H1 (cell line): ENCODE measurements around the gene DIP2B. TPM values are rescaled to one million over a fixed set of nuclear protein-coding genes. Genes with fewer than 3 reads are reported as not detected.

Source experiments
- CTCF ChIA-PET: fragments of 300-600 bp; sonication (Branson Sonifier 250); formaldehyde crosslinking; loops from one replicate; lab custom pipeline; 2021; ENCODE audit not compliant: partially characterized antibody; lab: Charles Lee
- POLR2A ChIA-PET: fragments of 300-600 bp; sonication (Branson Sonifier 250); formaldehyde crosslinking; loops from one replicate; lab custom pipeline; 2021; ENCODE audit warnings: inconsistent platforms; ENCODE audit not compliant: partially characterized antibody; lab: Charles Lee
- DNase-seq, 2 experiments: peaks; one replicate each; pipeline versions ENCODE4 v3.0.0 to v3.0.0-alpha.2; 2010 to 2022; ENCODE audit warnings: low spot score in 2 of 2, low read depth in 1 of 2, mixed read lengths in 1 of 2
- FAIRE-seq: peaks from 2 replicates; lab custom pipeline; 2011; peaks lifted over from hg19 to GRCh38; lab: Jason Lieb, UNC
- H2AFZ ChIP-seq: 2 replicates; pipeline ENCODE4 v1.8.1; 2012; ENCODE audit warnings: low read length, inconsistent platforms
- H2AK5ac ChIP-seq: 2 replicates; pipeline ENCODE4 v1.6.1; 2013; ENCODE audit warnings: low read depth, low read length
- H2BK120ac ChIP-seq: replicated peaks from 2 replicates; pipeline ENCODE3; 2013; ENCODE audit warnings: low read depth, low read length, inconsistent platforms
- H2BK12ac ChIP-seq: 2 replicates; pipeline ENCODE4 v1.6.1; 2013; ENCODE audit warnings: low read depth, low read length
- H2BK15ac ChIP-seq: 2 replicates; pipeline ENCODE4 v1.6.1; 2013; ENCODE audit warnings: low read length
- H2BK20ac ChIP-seq: 2 replicates; pipeline ENCODE4 v1.6.1; 2013; ENCODE audit warnings: low read length
- H2BK5ac ChIP-seq: 2 replicates; pipeline ENCODE4 v1.6.1; 2013; ENCODE audit warnings: low read depth, low read length
- H3K14ac ChIP-seq: 2 replicates; pipeline ENCODE4 v1.6.1; 2013; ENCODE audit warnings: inconsistent platforms; ENCODE audit not compliant: insufficient read length
- H3K18ac ChIP-seq: 2 replicates; pipeline ENCODE4 v1.6.1; 2013; ENCODE audit warnings: low read length; ENCODE audit errors: extremely low read depth
- H3K23ac ChIP-seq: 2 replicates; pipeline ENCODE4 v1.6.1; 2013; ENCODE audit warnings: inconsistent platforms; ENCODE audit not compliant: insufficient read length
- H3K23me2 ChIP-seq: 2 replicates; pipeline ENCODE4 v1.6.1; 2013; ENCODE audit warnings: low read depth, low read length
- H3K27ac ChIP-seq: 2 replicates; pipeline ENCODE4 v1.6.1; 2011; ENCODE audit warnings: low read depth, low read length, inconsistent platforms
- H3K27me3 ChIP-seq, 4 experiments: replicated peaks in 1 of 4; 1 replicate in 1 of 4; 2 replicates in 3 of 4; pipeline versions ENCODE4 v1.6.1 to v1.8.1; 2011 to 2013; ENCODE audit warnings: low read length in 3 of 4, mild to moderate bottlenecking in 3 of 4, inconsistent platforms in 2 of 4, mixed read lengths in 2 of 4, moderate library complexity in 1 of 4; ENCODE audit not compliant: control insufficient read depth in 3 of 4, insufficient read depth in 3 of 4; ENCODE audit errors: extremely low read depth in 1 of 4
- H3K36me3 ChIP-seq, 4 experiments: 2 replicates each; pipeline versions ENCODE4 v1.6.1 to v1.8.1; 2011 to 2013; ENCODE audit warnings: mild to moderate bottlenecking in 4 of 4, low read length in 3 of 4, moderate library complexity in 2 of 4, control low read depth in 1 of 4, inconsistent platforms in 1 of 4; ENCODE audit not compliant: insufficient read depth in 4 of 4, control insufficient read depth in 2 of 4
- H3K4ac ChIP-seq: replicated peaks from 2 replicates; pipeline ENCODE3; 2013; ENCODE audit warnings: low read length, low read depth, mixed read lengths, inconsistent platforms; ENCODE audit not compliant: insufficient read length
- H3K4me1 ChIP-seq, 4 experiments: replicated peaks in 1 of 4; 1 replicate in 1 of 4; 2 replicates in 3 of 4; pipeline versions ENCODE4 v1.6.1 to v1.8.1; 2011 to 2013; ENCODE audit warnings: low read length in 3 of 4, inconsistent platforms in 2 of 4, mixed read lengths in 1 of 4; ENCODE audit not compliant: insufficient read depth in 4 of 4, control insufficient read depth in 3 of 4
- H3K4me2 ChIP-seq, 2 experiments: 2 replicates each; pipeline versions ENCODE4 v1.6.1 to v1.8.1; 2011 to 2013; ENCODE audit warnings: low read depth in 2 of 2, low read length in 2 of 2, control low read depth in 1 of 2, inconsistent platforms in 1 of 2, mild to moderate bottlenecking in 1 of 2; ENCODE audit not compliant: insufficient read depth in 1 of 2
- H3K4me3 ChIP-seq, 4 experiments: fragments of 200-600, 300-600 bp in 1 of 4; sonication (generic), shearing (Covaris generic), sonication (Bioruptor Twin) in 1 of 4; 2 replicates each; pipeline versions ENCODE4 v1.5.1 to v1.8.1; 2011 to 2016; ENCODE audit warnings: low read length in 4 of 4, low read depth in 3 of 4, control low read depth in 2 of 4, inconsistent platforms in 2 of 4, mild to moderate bottlenecking in 2 of 4, mixed read lengths in 1 of 4, moderate library complexity in 1 of 4; ENCODE audit not compliant: insufficient read depth in 2 of 4; ENCODE audit errors: extremely low read depth in 1 of 4
- H3K56ac ChIP-seq: replicated peaks from 2 replicates; pipeline ENCODE3; 2013; ENCODE audit warnings: low read depth, mild to moderate bottlenecking, mixed read lengths, low read length, inconsistent platforms; ENCODE audit not compliant: insufficient read length
- H3K79me1 ChIP-seq: 2 replicates; pipeline ENCODE4 v1.6.1; 2013; ENCODE audit warnings: low read depth, low read length, control low read depth
- H3K79me2 ChIP-seq, 2 experiments: 2 replicates each; pipeline versions ENCODE4 v1.6.1 to v1.8.1; 2012 to 2013; ENCODE audit warnings: low read length in 2 of 2, mild to moderate bottlenecking in 2 of 2, inconsistent platforms in 1 of 2; ENCODE audit not compliant: insufficient read depth in 2 of 2, control insufficient read depth in 1 of 2
- H3K9ac ChIP-seq, 4 experiments: replicated peaks in 1 of 4; 1 replicate in 1 of 4; 2 replicates in 3 of 4; pipeline versions ENCODE4 v1.6.1 to v1.8.1; 2011 to 2013; ENCODE audit warnings: low read depth in 3 of 4, low read length in 3 of 4, control low read depth in 2 of 4, mild to moderate bottlenecking in 2 of 4, moderate library complexity in 2 of 4, inconsistent platforms in 1 of 4; ENCODE audit errors: extremely low read depth in 1 of 4
- H3K9me3 ChIP-seq, 2 experiments: 2 replicates each; pipeline versions ENCODE4 v1.6.1 to v1.8.1; 2012 to 2013; ENCODE audit warnings: mild to moderate bottlenecking in 2 of 2, moderate library complexity in 2 of 2, control low read depth in 1 of 2, inconsistent platforms in 1 of 2, low read depth in 1 of 2, low read length in 1 of 2, mixed read lengths in 1 of 2; ENCODE audit not compliant: insufficient read depth in 2 of 2
- H4K20me1 ChIP-seq, 2 experiments: replicated peaks in 1 of 2; 2 replicates each; pipeline versions ENCODE3 to v1.8.1; 2011 to 2013; ENCODE audit warnings: inconsistent platforms in 2 of 2, low read length in 2 of 2, mild to moderate bottlenecking in 1 of 2; ENCODE audit not compliant: insufficient read depth in 2 of 2, control insufficient read depth in 1 of 2
- H4K5ac ChIP-seq: 2 replicates; pipeline ENCODE4 v1.6.1; 2013; ENCODE audit warnings: low read length, low read depth, mixed read lengths, inconsistent platforms; ENCODE audit not compliant: insufficient read length
- H4K8ac ChIP-seq: 2 replicates; pipeline ENCODE4 v1.8.0; 2013; ENCODE audit warnings: mild to moderate bottlenecking, moderate library complexity, low read length, inconsistent platforms; ENCODE audit not compliant: insufficient read depth; ENCODE audit errors: extremely low read depth
- H4K91ac ChIP-seq: replicated peaks from 2 replicates; pipeline ENCODE3; 2013; ENCODE audit warnings: low read length, mixed read lengths, inconsistent platforms; ENCODE audit not compliant: insufficient read length
- CHD1 ChIP-seq: IDR thresholded peaks from 2 replicates; pipeline ENCODE4 v1.6.1; 2012; ENCODE audit warnings: low read depth, low read length, improper control_type of control experiment
- EZH2 ChIP-seq: fragments of 200-600 bp; sonication (generic); IDR thresholded peaks from 2 replicates; pipeline ENCODE4 v1.7.1; 2012; ENCODE audit warnings: low read depth, mild to moderate bottlenecking, moderate library complexity, low read length, inconsistent platforms; ENCODE audit not compliant: severe bottlenecking
- GABPA ChIP-seq: IDR thresholded peaks from 2 replicates; pipeline ENCODE4 v1.6.1; 2011; ENCODE audit warnings: mild to moderate bottlenecking, low read length, moderate library complexity, borderline replicate concordance; ENCODE audit not compliant: insufficient read depth
- GTF2F1 ChIP-seq: IDR thresholded peaks from 2 replicates; pipeline ENCODE4 v1.6.1; 2012; ENCODE audit warnings: low read depth, low read length, improper control_type of control experiment, borderline replicate concordance
- HDAC2 ChIP-seq, 2 experiments: fragments of 300-600 bp in 1 of 2; sonication (generic) in 1 of 2; IDR thresholded peaks; 2 replicates each; pipeline ENCODE4 v1.6.1; 2011 to 2012; ENCODE audit warnings: low read depth in 2 of 2, low read length in 2 of 2, mild to moderate bottlenecking in 2 of 2, moderate library complexity in 2 of 2, borderline replicate concordance in 1 of 2, inconsistent platforms in 1 of 2
- KDM1A ChIP-seq: fragments of 200-600, 300-600 bp; sonication (generic); IDR thresholded peaks from 2 replicates; pipeline ENCODE4 v1.7.1; 2016; ENCODE audit warnings: mild to moderate bottlenecking, low read length, borderline replicate concordance
- KDM4A ChIP-seq: IDR thresholded peaks from one replicate; pipeline ENCODE4 v1.7.1; 2012; ENCODE audit warnings: low read depth, mild to moderate bottlenecking, moderate library complexity, low read length, inconsistent platforms; ENCODE audit not compliant: severe bottlenecking
- KDM5A ChIP-seq: fragments of 200-600 bp; IDR thresholded peaks from 2 replicates; pipeline ENCODE4 v1.7.1; 2012; ENCODE audit warnings: mild to moderate bottlenecking, low read length, inconsistent platforms, mixed read lengths
- NANOG ChIP-seq: IDR thresholded peaks from 2 replicates; pipeline ENCODE4 v1.6.1; 2011; ENCODE audit warnings: low read length, low read depth, mild to moderate bottlenecking, inconsistent platforms; ENCODE audit not compliant: insufficient read depth, poor library complexity, severe bottlenecking
- POLR2A ChIP-seq, 2 experiments: IDR thresholded peaks; 1 replicate in 1 of 2; 2 replicates in 1 of 2; pipeline ENCODE4 v1.6.1; 2011; ENCODE audit warnings: low read depth in 2 of 2, low read length in 2 of 2, mild to moderate bottlenecking in 2 of 2; ENCODE audit errors: control extremely low read depth in 1 of 2
- SIX5 ChIP-seq: IDR thresholded peaks from 2 replicates; pipeline ENCODE4 v1.6.1; 2011; ENCODE audit warnings: mild to moderate bottlenecking, low read depth, low read length
- SP4 ChIP-seq: IDR thresholded peaks from 2 replicates; pipeline ENCODE4 v1.6.1; 2012; ENCODE audit warnings: low read length, inconsistent platforms
- TAF1 ChIP-seq: IDR thresholded peaks from 2 replicates; pipeline ENCODE4 v1.6.1; 2011; ENCODE audit warnings: mild to moderate bottlenecking, low read depth, low read length
- WGBS, 2 experiments: shearing (Covaris generic) in 1 of 2; methylation state at CpG; one replicate each; pipeline versions ENCODE4 v1.1.6 to v1.1.7; 2013 to 2015; ENCODE audit warnings: low lambda C conversion rate in 2 of 2, mixed read lengths in 2 of 2, inconsistent platforms in 1 of 2, low coverage in 1 of 2, missing lambda C conversion rate in 1 of 2; ENCODE audit not compliant: insufficient replicate concordance in 2 of 2, insufficient coverage in 1 of 2, insufficient read length in 1 of 2; ENCODE audit errors: extremely low coverage in 1 of 2, missing lambda C conversion rate in 1 of 2; 5-methylcytosine and 5-hydroxymethylcytosine counted together
- polyA plus RNA-seq, 7 experiments: library from polyadenylated mRNA; depleted of rRNA in 3 of 7; stranded (reverse) in 5 of 7; unstranded in 2 of 7; fragments of >200 nt in 5 of 7; fragments of 200-250 nt in 2 of 7; gene quantifications; 1 replicate in 5 of 7; 2 replicates in 1 of 7; 4 replicates in 1 of 7; pipeline versions ENCODE4 v1.2.1 to v1.2.3, GENCODE V29; 2011 to 2013; ENCODE audit warnings: missing spikeins in 2 of 7, mixed read lengths in 2 of 7
- total RNA-seq: library from RNA; stranded (reverse); fragmentation: NEBNext Ultra II Directional; extraction: Animal tissue kit (Norgen Biotek cat#: 25700); gene quantifications from 2 replicates; pipeline ENCODE4 v1.2.1, GENCODE V29; 2021

DIP2B gene
- total and polyA plus RNA-seq, 2 of the 8 experiments (the other 6 are each of a cell fraction or from before 2014, with no cell fraction given): 11.1 to 29.6 TPM

GRCh38 chr12:50784501-50784900 lies 279.7 kb downstream of the DIP2B start:
- Histone ChIP-seq H3K9ac (no peak overlapping the region), H3K4me2 (no peak overlapping the region), H3K4me1 (no peaks in the 10 kb centered on the region), H2BK15ac (no peak overlapping the region), H2BK5ac (no peak overlapping the region), H2BK12ac (no peak overlapping the region), H2AFZ (no peak overlapping the region), H3K36me3 (peaks cover 0 to 12% (median 0%) of the 10 kb centered on the region in 4 experiments; a peak in 3 of 8 replicates), H3K79me2 (peaks cover 0 to 3% of the 10 kb centered on the region in 2 experiments; a peak in 2 of 4 replicates), H3K23me2 (no peaks in the 10 kb centered on the region; the same call in 1 of the 2 replicates), H3K27me3 (no peaks in the 10 kb centered on the region), H3K4me3 (no peak overlapping the region), H4K8ac (no peak overlapping the region), H3K4ac (no peak overlapping the region), H4K20me1 (no peaks in the 10 kb centered on the region), H3K14ac (no peak overlapping the region), H2BK20ac (no peak overlapping the region), H2AK5ac (no peak overlapping the region), H2BK120ac (no peak overlapping the region), H3K79me1 (peaks cover 4% of the 10 kb centered on the region; the same call in 1 of the 2 replicates), H4K5ac (no peak overlapping the region), H3K56ac (no peak overlapping the region), H3K23ac (no peak overlapping the region), H3K9me3 (peaks cover 0 to 5% of the 10 kb centered on the region in 2 experiments; a peak in 1 of 4 replicates), H3K18ac (no peak overlapping the region), H4K91ac (no peak overlapping the region), H3K27ac (no peak overlapping the region)
- ChIA-PET POLR2A (no interaction called here), CTCF (interaction anchor here (0.5 kb wide), 1 partner anchor 570 kb away, joined by 3 read pairs; no protein-coding TSS in a partner anchor)
- DNase-seq (no peak), FAIRE-seq (no peak)
- 87% methylated on average over 4 of the region's 4 CpGs; no CpG with 5 or more reads in 1 of the 2 experiments for WGBS, 2 experiments
- TF ChIP-seq KDM5A: no peak
- TF ChIP-seq EZH2: no peak
- TF ChIP-seq GABPA: no peak
- no peak for TF ChIP-seq SP4
- no peak for TF ChIP-seq GTF2F1
- no peak for TF ChIP-seq KDM4A
- TF ChIP-seq NANOG: no peak
- no peak for TF ChIP-seq TAF1
- TF ChIP-seq CHD1: no peak
- TF ChIP-seq POLR2A (IDR thresholded peaks at IDR 0.05; ENCODE audit: control extremely low read depth in 1 of 2, low read depth in 2 of 2, low read length in 2 of 2): no peak
- TF ChIP-seq HDAC2 (IDR thresholded peaks at IDR 0.05; ENCODE audit: borderline replicate concordance in 1 of 2, low read depth in 2 of 2, low read length in 2 of 2): no peak
- no peak for TF ChIP-seq KDM1A
- TF ChIP-seq SIX5: no peak
